H1 (cell line): ENCODE measurements around the gene PRDM15. TPM values are rescaled to one million over a fixed set of nuclear protein-coding genes. Genes with fewer than 3 reads are reported as not detected.

Experiments
- CTCF ChIA-PET: fragments of 300-600 bp; sonication (Branson Sonifier 250); formaldehyde crosslinking; loops from one replicate; lab custom pipeline; 2021; ENCODE audit not compliant: partially characterized antibody; lab: Charles Lee
- POLR2A ChIA-PET: fragments of 300-600 bp; sonication (Branson Sonifier 250); formaldehyde crosslinking; loops from one replicate; lab custom pipeline; 2021; ENCODE audit warnings: inconsistent platforms; ENCODE audit not compliant: partially characterized antibody; lab: Charles Lee
- DNase-seq, 2 experiments: peaks; one replicate each; pipeline versions ENCODE4 v3.0.0 to v3.0.0-alpha.2; 2010 to 2022; ENCODE audit warnings: low spot score in 2 of 2, low read depth in 1 of 2, mixed read lengths in 1 of 2
- FAIRE-seq: peaks from 2 replicates; lab custom pipeline; 2011; peaks lifted over from hg19 to GRCh38; lab: Jason Lieb, UNC
- H2AFZ ChIP-seq: 2 replicates; pipeline ENCODE4 v1.8.1; 2012; ENCODE audit warnings: low read length, inconsistent platforms
- H2AK5ac ChIP-seq: 2 replicates; pipeline ENCODE4 v1.6.1; 2013; ENCODE audit warnings: low read depth, low read length
- H2BK120ac ChIP-seq: replicated peaks from 2 replicates; pipeline ENCODE3; 2013; ENCODE audit warnings: low read depth, low read length, inconsistent platforms
- H2BK12ac ChIP-seq: 2 replicates; pipeline ENCODE4 v1.6.1; 2013; ENCODE audit warnings: low read depth, low read length
- H2BK15ac ChIP-seq: 2 replicates; pipeline ENCODE4 v1.6.1; 2013; ENCODE audit warnings: low read length
- H2BK20ac ChIP-seq: 2 replicates; pipeline ENCODE4 v1.6.1; 2013; ENCODE audit warnings: low read length
- H2BK5ac ChIP-seq: 2 replicates; pipeline ENCODE4 v1.6.1; 2013; ENCODE audit warnings: low read depth, low read length
- H3K14ac ChIP-seq: 2 replicates; pipeline ENCODE4 v1.6.1; 2013; ENCODE audit warnings: inconsistent platforms; ENCODE audit not compliant: insufficient read length
- H3K18ac ChIP-seq: 2 replicates; pipeline ENCODE4 v1.6.1; 2013; ENCODE audit warnings: low read length; ENCODE audit errors: extremely low read depth
- H3K23ac ChIP-seq: 2 replicates; pipeline ENCODE4 v1.6.1; 2013; ENCODE audit warnings: inconsistent platforms; ENCODE audit not compliant: insufficient read length
- H3K23me2 ChIP-seq: 2 replicates; pipeline ENCODE4 v1.6.1; 2013; ENCODE audit warnings: low read depth, low read length
- H3K27ac ChIP-seq: 2 replicates; pipeline ENCODE4 v1.6.1; 2011; ENCODE audit warnings: low read depth, low read length, inconsistent platforms
- H3K27me3 ChIP-seq, 4 experiments: replicated peaks in 1 of 4; 1 replicate in 1 of 4; 2 replicates in 3 of 4; pipeline versions ENCODE4 v1.6.1 to v1.8.1; 2011 to 2013; ENCODE audit warnings: low read length in 3 of 4, mild to moderate bottlenecking in 3 of 4, inconsistent platforms in 2 of 4, mixed read lengths in 2 of 4, moderate library complexity in 1 of 4; ENCODE audit not compliant: control insufficient read depth in 3 of 4, insufficient read depth in 3 of 4; ENCODE audit errors: extremely low read depth in 1 of 4
- H3K36me3 ChIP-seq, 4 experiments: 2 replicates each; pipeline versions ENCODE4 v1.6.1 to v1.8.1; 2011 to 2013; ENCODE audit warnings: mild to moderate bottlenecking in 4 of 4, low read length in 3 of 4, moderate library complexity in 2 of 4, control low read depth in 1 of 4, inconsistent platforms in 1 of 4; ENCODE audit not compliant: insufficient read depth in 4 of 4, control insufficient read depth in 2 of 4
- H3K4ac ChIP-seq: replicated peaks from 2 replicates; pipeline ENCODE3; 2013; ENCODE audit warnings: low read length, low read depth, mixed read lengths, inconsistent platforms; ENCODE audit not compliant: insufficient read length
- H3K4me1 ChIP-seq, 4 experiments: replicated peaks in 1 of 4; 1 replicate in 1 of 4; 2 replicates in 3 of 4; pipeline versions ENCODE4 v1.6.1 to v1.8.1; 2011 to 2013; ENCODE audit warnings: low read length in 3 of 4, inconsistent platforms in 2 of 4, mixed read lengths in 1 of 4; ENCODE audit not compliant: insufficient read depth in 4 of 4, control insufficient read depth in 3 of 4
- H3K4me2 ChIP-seq, 2 experiments: 2 replicates each; pipeline versions ENCODE4 v1.6.1 to v1.8.1; 2011 to 2013; ENCODE audit warnings: low read depth in 2 of 2, low read length in 2 of 2, control low read depth in 1 of 2, inconsistent platforms in 1 of 2, mild to moderate bottlenecking in 1 of 2; ENCODE audit not compliant: insufficient read depth in 1 of 2
- H3K4me3 ChIP-seq, 4 experiments: fragments of 200-600, 300-600 bp in 1 of 4; sonication (generic), shearing (Covaris generic), sonication (Bioruptor Twin) in 1 of 4; 2 replicates each; pipeline versions ENCODE4 v1.5.1 to v1.8.1; 2011 to 2016; ENCODE audit warnings: low read length in 4 of 4, low read depth in 3 of 4, control low read depth in 2 of 4, inconsistent platforms in 2 of 4, mild to moderate bottlenecking in 2 of 4, mixed read lengths in 1 of 4, moderate library complexity in 1 of 4; ENCODE audit not compliant: insufficient read depth in 2 of 4; ENCODE audit errors: extremely low read depth in 1 of 4
- H3K56ac ChIP-seq: replicated peaks from 2 replicates; pipeline ENCODE3; 2013; ENCODE audit warnings: low read depth, mild to moderate bottlenecking, mixed read lengths, low read length, inconsistent platforms; ENCODE audit not compliant: insufficient read length
- H3K79me1 ChIP-seq: 2 replicates; pipeline ENCODE4 v1.6.1; 2013; ENCODE audit warnings: low read depth, low read length, control low read depth
- H3K79me2 ChIP-seq, 2 experiments: 2 replicates each; pipeline versions ENCODE4 v1.6.1 to v1.8.1; 2012 to 2013; ENCODE audit warnings: low read length in 2 of 2, mild to moderate bottlenecking in 2 of 2, inconsistent platforms in 1 of 2; ENCODE audit not compliant: insufficient read depth in 2 of 2, control insufficient read depth in 1 of 2
- H3K9ac ChIP-seq, 4 experiments: replicated peaks in 1 of 4; 1 replicate in 1 of 4; 2 replicates in 3 of 4; pipeline versions ENCODE4 v1.6.1 to v1.8.1; 2011 to 2013; ENCODE audit warnings: low read depth in 3 of 4, low read length in 3 of 4, control low read depth in 2 of 4, mild to moderate bottlenecking in 2 of 4, moderate library complexity in 2 of 4, inconsistent platforms in 1 of 4; ENCODE audit errors: extremely low read depth in 1 of 4
- H3K9me3 ChIP-seq, 2 experiments: 2 replicates each; pipeline versions ENCODE4 v1.6.1 to v1.8.1; 2012 to 2013; ENCODE audit warnings: mild to moderate bottlenecking in 2 of 2, moderate library complexity in 2 of 2, control low read depth in 1 of 2, inconsistent platforms in 1 of 2, low read depth in 1 of 2, low read length in 1 of 2, mixed read lengths in 1 of 2; ENCODE audit not compliant: insufficient read depth in 2 of 2
- H4K20me1 ChIP-seq, 2 experiments: replicated peaks in 1 of 2; 2 replicates each; pipeline versions ENCODE3 to v1.8.1; 2011 to 2013; ENCODE audit warnings: inconsistent platforms in 2 of 2, low read length in 2 of 2, mild to moderate bottlenecking in 1 of 2; ENCODE audit not compliant: insufficient read depth in 2 of 2, control insufficient read depth in 1 of 2
- H4K5ac ChIP-seq: 2 replicates; pipeline ENCODE4 v1.6.1; 2013; ENCODE audit warnings: low read length, low read depth, mixed read lengths, inconsistent platforms; ENCODE audit not compliant: insufficient read length
- H4K8ac ChIP-seq: 2 replicates; pipeline ENCODE4 v1.8.0; 2013; ENCODE audit warnings: mild to moderate bottlenecking, moderate library complexity, low read length, inconsistent platforms; ENCODE audit not compliant: insufficient read depth; ENCODE audit errors: extremely low read depth
- H4K91ac ChIP-seq: replicated peaks from 2 replicates; pipeline ENCODE3; 2013; ENCODE audit warnings: low read length, mixed read lengths, inconsistent platforms; ENCODE audit not compliant: insufficient read length
- ATF2 ChIP-seq: IDR thresholded peaks from 2 replicates; pipeline ENCODE4 v1.6.1; 2012; ENCODE audit warnings: low read length, inconsistent platforms
- CHD1 ChIP-seq: IDR thresholded peaks from 2 replicates; pipeline ENCODE4 v1.6.1; 2012; ENCODE audit warnings: low read depth, low read length, improper control_type of control experiment
- RFX5 ChIP-seq: IDR thresholded peaks from 2 replicates; pipeline ENCODE4 v1.6.1; 2011; ENCODE audit warnings: low read depth, low read length, improper control_type of control experiment, borderline replicate concordance
- SAP30 ChIP-seq: fragments of 300-600 bp; sonication (generic); IDR thresholded peaks from 2 replicates; pipeline ENCODE4 v1.7.1; 2012; ENCODE audit warnings: low read length, moderate library complexity, mild to moderate bottlenecking, inconsistent platforms; ENCODE audit not compliant: insufficient read depth, insufficient replicate concordance
- USF2 ChIP-seq: IDR thresholded peaks from 2 replicates; pipeline ENCODE4 v1.6.1; 2011; ENCODE audit warnings: low read length, improper control_type of control experiment
- WGBS, 2 experiments: shearing (Covaris generic) in 1 of 2; methylation state at CpG; one replicate each; pipeline versions ENCODE4 v1.1.6 to v1.1.7; 2013 to 2015; ENCODE audit warnings: low lambda C conversion rate in 2 of 2, mixed read lengths in 2 of 2, inconsistent platforms in 1 of 2, low coverage in 1 of 2, missing lambda C conversion rate in 1 of 2; ENCODE audit not compliant: insufficient replicate concordance in 2 of 2, insufficient coverage in 1 of 2, insufficient read length in 1 of 2; ENCODE audit errors: extremely low coverage in 1 of 2, missing lambda C conversion rate in 1 of 2; 5-methylcytosine and 5-hydroxymethylcytosine counted together
- polyA plus RNA-seq, 7 experiments: library from polyadenylated mRNA; depleted of rRNA in 3 of 7; stranded (reverse) in 5 of 7; unstranded in 2 of 7; fragments of >200 nt in 5 of 7; fragments of 200-250 nt in 2 of 7; gene quantifications; 1 replicate in 5 of 7; 2 replicates in 1 of 7; 4 replicates in 1 of 7; pipeline versions ENCODE4 v1.2.1 to v1.2.3, GENCODE V29; 2011 to 2013; ENCODE audit warnings: missing spikeins in 2 of 7, mixed read lengths in 2 of 7
- total RNA-seq: library from RNA; stranded (reverse); fragmentation: NEBNext Ultra II Directional; extraction: Animal tissue kit (Norgen Biotek cat#: 25700); gene quantifications from 2 replicates; pipeline ENCODE4 v1.2.1, GENCODE V29; 2021

PRDM15 gene
- total and polyA plus RNA-seq, 2 of the 8 experiments (the other 6 are each of a cell fraction or from before 2014, with no cell fraction given), result 9.7 to 10.5 TPM

GRCh38 chr21:41802198-41802584 lies 77.0 kb downstream of the PRDM15 start:
- DNase-seq, result no peak
- H3K27ac ChIP-seq, result no peak overlapping the region

More at GRCh38 chr21:41802198-41802584, 77.0 kb downstream of the PRDM15 start:
- FAIRE-seq, result no peak
- Histone ChIP-seq H2BK20ac (no peak overlapping the region), H3K9me3 (no peaks in the 10 kb centered on the region), H4K5ac (no peak overlapping the region), H2BK5ac (no peak overlapping the region), H4K91ac (no peak overlapping the region), H2BK120ac (no peak overlapping the region), H3K27me3 (no peaks in the 10 kb centered on the region), H3K79me2 (no peaks in the 10 kb centered on the region), H2BK12ac (no peak overlapping the region), H2AK5ac (no peak overlapping the region), H3K4me2 (no peak overlapping the region), H3K79me1 (no peaks in the 10 kb centered on the region; the same call in 1 of the 2 replicates), H3K4me1 (no peaks in the 10 kb centered on the region), H3K18ac (no peak overlapping the region), H3K14ac (no peak overlapping the region), H3K4ac (no peak overlapping the region), H3K4me3 (no peak overlapping the region), H4K8ac (no peak overlapping the region), H3K36me3 (peaks cover 5 to 10% (median 8%) of the 10 kb centered on the region in 4 experiments; a peak in 6 of 8 replicates), H3K23ac (no peak overlapping the region), H2BK15ac (no peak overlapping the region), H3K56ac (no peak overlapping the region), H3K23me2 (peaks cover 14% of the 10 kb centered on the region; the same call in 1 of the 2 replicates), H3K9ac (no peak overlapping the region), H2AFZ (no peak overlapping the region), H4K20me1 (peaks cover 2 to 11% of the 10 kb centered on the region in 2 experiments)
- ChIA-PET CTCF (interaction anchor here (1.3 to 1.5 kb wide), 3 partner anchors 14 to 190 kb away, joined by 4 to 8 read pairs (median 5); no protein-coding TSS in a partner anchor), POLR2A (no interaction called here)
- no peak for TF ChIP-seq USF2
- no peak for TF ChIP-seq RFX5
- TF ChIP-seq ATF2, result no peak
- no peak for TF ChIP-seq CHD1
- no peak for TF ChIP-seq SAP30
- 95% methylated on average over 5 of the region's 5 CpGs; no CpG with 5 or more reads in 1 of the 2 experiments for WGBS, 2 experiments
